Loucy (cell line): ENCODE data around the gene PDE10A.

Experiments used
- H2AFZ ChIP-seq: fragments of 200-600 bp; sonication (generic); 2 replicates; pipeline ENCODE4 v1.6.0; 2016; ENCODE audit warnings: antibody characterized with exemption, mild to moderate bottlenecking, low read length, moderate library complexity
- H3F3A ChIP-seq: fragments of 200-600 bp; 2 replicates; pipeline ENCODE4 v1.6.0; 2016; ENCODE audit warnings: antibody characterized with exemption, low read depth, mild to moderate bottlenecking
- H3K27me3 ChIP-seq: fragments of 200-600 bp; sonication (generic); 2 replicates; pipeline ENCODE4 v1.6.1; 2014; ENCODE audit warnings: low read length, mild to moderate bottlenecking; ENCODE audit not compliant: insufficient read depth, poor library complexity, severe bottlenecking
- H3K36me3 ChIP-seq: fragments of 200-600 bp; sonication (generic); 2 replicates; pipeline ENCODE4 v1.6.1; 2016; ENCODE audit warnings: low read length; ENCODE audit not compliant: insufficient read depth
- H3K4me1 ChIP-seq: fragments of 200-600 bp; sonication (generic); 2 replicates; pipeline ENCODE4 v1.5.1; 2014; ENCODE audit warnings: low read length, mild to moderate bottlenecking; ENCODE audit not compliant: insufficient read depth, poor library complexity, severe bottlenecking
- H3K4me2 ChIP-seq: fragments of 200-600 bp; sonication (generic); 2 replicates; pipeline ENCODE4 v1.6.0; 2014; ENCODE audit warnings: antibody characterized with exemption, low read length, low read depth, mild to moderate bottlenecking; ENCODE audit not compliant: poor library complexity, severe bottlenecking
- H3K4me3 ChIP-seq: fragments of 200-600 bp; sonication (generic); 2 replicates; pipeline ENCODE4 v1.5.1; 2014; ENCODE audit warnings: low read length, mild to moderate bottlenecking, mixed read lengths; ENCODE audit not compliant: poor library complexity, severe bottlenecking
- H3K79me2 ChIP-seq: fragments of 200-600 bp; sonication (generic); 2 replicates; pipeline ENCODE4 v1.6.1; 2014; ENCODE audit warnings: low read length; ENCODE audit not compliant: insufficient read depth
- H3K9ac ChIP-seq: fragments of 200-600 bp; sonication (generic); 2 replicates; pipeline ENCODE4 v1.6.0; 2014; ENCODE audit warnings: mild to moderate bottlenecking, low read depth, low read length, moderate library complexity; ENCODE audit not compliant: poor library complexity, severe bottlenecking
- H3K9me2 ChIP-seq: fragments of 200-600 bp; sonication (generic); replicated peaks from 2 replicates; pipeline ENCODE4 v1.6.1; 2016; ENCODE audit warnings: low read depth, low read length, mixed read lengths
- H3K9me3 ChIP-seq: fragments of 200-600 bp; sonication (generic); 2 replicates; pipeline ENCODE4 v1.6.1; 2014; ENCODE audit warnings: mild to moderate bottlenecking, antibody characterized with exemption, low read length, low read depth; ENCODE audit not compliant: insufficient read depth
- H4K20me1 ChIP-seq: fragments of 200-600 bp; sonication (generic); 2 replicates; pipeline ENCODE4 v1.6.0; 2014; ENCODE audit warnings: antibody characterized with exemption, low read length, mild to moderate bottlenecking; ENCODE audit not compliant: insufficient read depth, poor library complexity, severe bottlenecking
- EZH2phosphoT487 ChIP-seq: fragments of 200-600 bp; IDR thresholded peaks from 2 replicates; pipeline ENCODE4 v1.6.1; 2018; ENCODE audit warnings: antibody characterized with exemption, mild to moderate bottlenecking, moderate library complexity, borderline replicate concordance
- TF ChIP-seq, protein P1 (sequence below): fragments of 200-600 bp; sonication (generic); conservative IDR thresholded peaks from 2 replicates; pipeline ENCODE4 v1.5.1; 2014; ENCODE audit warnings: mild to moderate bottlenecking, antibody characterized with exemption, low read length

PDE10A gene

DNA sequence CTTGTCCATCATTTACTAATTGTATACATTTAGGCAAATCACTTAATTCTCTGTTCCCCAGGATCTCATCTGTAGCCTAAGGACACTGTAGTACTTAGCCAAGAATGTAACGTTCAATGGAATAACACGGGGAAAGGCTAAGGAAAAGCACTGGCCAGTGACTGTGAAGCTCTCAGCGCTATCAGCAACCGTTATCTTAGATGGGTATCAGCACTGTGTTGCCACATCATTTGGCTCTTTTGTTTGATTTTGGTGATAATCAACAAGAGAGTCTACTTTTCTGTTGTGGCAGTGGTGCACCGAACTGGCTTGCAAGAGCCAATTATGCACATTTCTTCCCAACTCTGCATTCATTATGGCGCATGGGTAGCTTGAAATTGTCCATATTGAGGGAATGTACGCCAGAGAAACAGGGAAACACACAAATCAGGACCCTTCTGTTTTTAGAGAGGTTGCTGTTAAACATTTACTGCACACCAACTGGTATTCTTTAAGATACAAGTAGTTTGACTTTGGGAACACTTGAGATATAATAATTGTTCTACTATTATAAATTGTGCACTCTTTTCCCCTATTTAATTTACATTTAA, 259.9 kb downstream of the PDE10A start:
- Histone ChIP-seq H3K9ac (no peak overlapping the region), H3K4me3 (no peak overlapping the region), H3K4me2 (no peak overlapping the region), H3F3A (no peaks in the 10 kb centered on the region), H3K27me3 (no peaks in the 10 kb centered on the region), H3K9me2 (no peaks in the 10 kb centered on the region), H3K79me2 (no peaks in the 10 kb centered on the region), H3K4me1 (no peaks in the 10 kb centered on the region), H4K20me1 (no peaks in the 10 kb centered on the region), H2AFZ (no peak overlapping the region), H3K36me3 (no peaks in the 10 kb centered on the region), H3K9me3 (no peaks in the 10 kb centered on the region)
- TF ChIP-seq EZH2phosphoT487 = no peak
- TF ChIP-seq, protein P1, sequence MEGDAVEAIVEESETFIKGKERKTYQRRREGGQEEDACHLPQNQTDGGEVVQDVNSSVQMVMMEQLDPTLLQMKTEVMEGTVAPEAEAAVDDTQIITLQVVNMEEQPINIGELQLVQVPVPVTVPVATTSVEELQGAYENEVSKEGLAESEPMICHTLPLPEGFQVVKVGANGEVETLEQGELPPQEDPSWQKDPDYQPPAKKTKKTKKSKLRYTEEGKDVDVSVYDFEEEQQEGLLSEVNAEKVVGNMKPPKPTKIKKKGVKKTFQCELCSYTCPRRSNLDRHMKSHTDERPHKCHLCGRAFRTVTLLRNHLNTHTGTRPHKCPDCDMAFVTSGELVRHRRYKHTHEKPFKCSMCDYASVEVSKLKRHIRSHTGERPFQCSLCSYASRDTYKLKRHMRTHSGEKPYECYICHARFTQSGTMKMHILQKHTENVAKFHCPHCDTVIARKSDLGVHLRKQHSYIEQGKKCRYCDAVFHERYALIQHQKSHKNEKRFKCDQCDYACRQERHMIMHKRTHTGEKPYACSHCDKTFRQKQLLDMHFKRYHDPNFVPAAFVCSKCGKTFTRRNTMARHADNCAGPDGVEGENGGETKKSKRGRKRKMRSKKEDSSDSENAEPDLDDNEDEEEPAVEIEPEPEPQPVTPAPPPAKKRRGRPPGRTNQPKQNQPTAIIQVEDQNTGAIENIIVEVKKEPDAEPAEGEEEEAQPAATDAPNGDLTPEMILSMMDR = no peak

DNA sequence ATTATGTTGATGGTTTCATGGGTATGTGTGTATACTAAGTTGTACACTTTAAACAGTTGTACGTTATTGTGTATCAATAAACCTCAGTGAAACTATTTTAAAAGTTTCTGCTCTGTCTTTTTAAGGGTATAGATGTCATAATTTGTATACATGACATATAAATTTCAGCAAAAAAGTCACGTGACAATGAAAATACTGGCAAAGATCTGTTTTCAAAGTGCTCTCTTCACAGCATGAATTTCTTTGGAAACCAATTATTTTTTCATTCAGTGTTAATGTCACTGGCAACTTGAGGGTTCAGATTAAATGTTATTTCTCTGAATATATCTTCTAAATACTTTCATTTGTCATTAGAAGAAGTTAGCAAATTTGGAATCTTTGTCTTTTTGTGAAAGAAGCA, 261.9 kb downstream of the PDE10A start:
- no peaks in the 10 kb centered on the region for H4K20me1 ChIP-seq
- H3K27me3 ChIP-seq = no peaks in the 10 kb centered on the region
- H2AFZ ChIP-seq = no peak overlapping the region
- no peak overlapping the region for H3K4me2 ChIP-seq
- no peak overlapping the region for H3K4me3 ChIP-seq
- no peaks in the 10 kb centered on the region for H3F3A ChIP-seq
- H3K79me2 ChIP-seq = no peaks in the 10 kb centered on the region
- H3K4me1 ChIP-seq = no peaks in the 10 kb centered on the region
- H3K36me3 ChIP-seq = no peaks in the 10 kb centered on the region
- no peak for TF ChIP-seq EZH2phosphoT487
- TF ChIP-seq, protein P1 = no peak
- H3K9me3 ChIP-seq = no peaks in the 10 kb centered on the region
- H3K9me2 ChIP-seq = no peaks in the 10 kb centered on the region
- no peak overlapping the region for H3K9ac ChIP-seq

DNA sequence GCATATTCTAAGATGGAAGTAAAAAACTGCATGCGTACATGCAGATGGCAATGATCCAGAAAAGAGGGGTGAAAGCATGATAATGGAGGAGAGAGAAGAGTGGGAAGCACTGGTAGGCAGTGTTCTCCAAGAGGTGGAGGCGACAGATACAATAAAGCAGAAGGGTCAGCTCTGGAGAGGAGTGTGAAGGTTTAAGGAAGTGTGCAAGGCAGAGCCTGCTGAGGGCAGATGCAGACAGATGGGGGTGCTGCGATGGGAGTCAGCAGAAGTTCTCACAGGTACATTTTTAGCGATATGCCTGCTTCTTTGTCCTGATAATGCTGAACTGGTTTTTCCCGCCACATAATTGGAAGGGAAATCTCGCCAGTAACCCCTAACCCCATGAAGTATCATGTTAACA, 272.6 kb downstream of the PDE10A start:
- Histone ChIP-seq H3K9me3 (no peaks in the 10 kb centered on the region), H3K79me2 (no peaks in the 10 kb centered on the region), H3K4me1 (no peaks in the 10 kb centered on the region), H4K20me1 (no peaks in the 10 kb centered on the region), H3K36me3 (no peaks in the 10 kb centered on the region), H3K9me2 (no peaks in the 10 kb centered on the region), H3K4me3 (no peak overlapping the region), H3K27me3 (no peaks in the 10 kb centered on the region), H2AFZ (no peak overlapping the region), H3F3A (no peaks in the 10 kb centered on the region), H3K9ac (no peak overlapping the region), H3K4me2 (no peak overlapping the region)
- TF ChIP-seq, protein P1 = no peak
- TF ChIP-seq EZH2phosphoT487 = no peak
